NCI-H2081 treated with DMSO at 0.1 percent for 48 hours (cell line): ENCODE measurements around the gene KDM3A.

ENCODE experiments used
- DNase-seq: peaks from one replicate; lab custom pipeline; 2025; lab: John Stamatoyannopoulos, UW

Gene KDM3A

DNA sequence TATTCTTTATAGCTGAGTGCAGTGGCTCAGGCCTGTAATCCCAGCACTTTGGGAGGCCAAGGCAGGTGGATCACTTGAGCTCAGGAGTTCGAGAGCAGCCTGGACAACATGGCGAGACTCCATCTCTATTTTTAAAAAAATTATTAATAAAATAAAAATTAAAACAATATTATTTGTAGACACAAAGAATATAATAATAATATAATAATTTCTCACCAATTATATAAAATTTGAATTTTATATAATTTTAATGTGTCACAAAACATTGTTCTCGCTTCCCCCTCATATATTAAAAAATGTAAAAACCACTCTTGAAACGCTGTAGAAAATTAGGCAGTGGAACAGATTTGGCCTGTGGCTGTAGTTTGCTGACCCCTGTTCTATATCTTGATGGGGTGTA is 5.6 kb upstream of the KDM3A start:
- no peak for DNase-seq

DNA sequence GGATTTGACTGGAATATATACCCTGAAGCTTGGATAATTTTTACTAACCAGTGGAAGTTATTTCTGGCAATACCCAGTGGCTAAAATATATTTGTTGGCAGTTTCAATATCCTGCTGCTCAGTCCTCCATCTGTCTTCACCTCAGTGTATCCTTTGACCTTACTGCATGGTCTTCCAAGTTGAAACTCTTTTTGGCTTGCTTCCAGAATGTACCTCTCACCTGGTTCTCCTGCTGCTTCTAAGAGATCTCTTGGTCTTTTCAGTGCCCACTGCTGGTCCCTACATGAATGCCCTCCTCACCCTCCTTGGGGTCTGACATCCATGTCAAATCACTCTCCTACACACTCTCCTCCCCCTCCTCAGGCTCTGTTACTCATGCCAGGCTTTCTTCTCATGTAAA is 4.8 kb upstream of the KDM3A start:
- DNase-seq: no peak

DNA sequence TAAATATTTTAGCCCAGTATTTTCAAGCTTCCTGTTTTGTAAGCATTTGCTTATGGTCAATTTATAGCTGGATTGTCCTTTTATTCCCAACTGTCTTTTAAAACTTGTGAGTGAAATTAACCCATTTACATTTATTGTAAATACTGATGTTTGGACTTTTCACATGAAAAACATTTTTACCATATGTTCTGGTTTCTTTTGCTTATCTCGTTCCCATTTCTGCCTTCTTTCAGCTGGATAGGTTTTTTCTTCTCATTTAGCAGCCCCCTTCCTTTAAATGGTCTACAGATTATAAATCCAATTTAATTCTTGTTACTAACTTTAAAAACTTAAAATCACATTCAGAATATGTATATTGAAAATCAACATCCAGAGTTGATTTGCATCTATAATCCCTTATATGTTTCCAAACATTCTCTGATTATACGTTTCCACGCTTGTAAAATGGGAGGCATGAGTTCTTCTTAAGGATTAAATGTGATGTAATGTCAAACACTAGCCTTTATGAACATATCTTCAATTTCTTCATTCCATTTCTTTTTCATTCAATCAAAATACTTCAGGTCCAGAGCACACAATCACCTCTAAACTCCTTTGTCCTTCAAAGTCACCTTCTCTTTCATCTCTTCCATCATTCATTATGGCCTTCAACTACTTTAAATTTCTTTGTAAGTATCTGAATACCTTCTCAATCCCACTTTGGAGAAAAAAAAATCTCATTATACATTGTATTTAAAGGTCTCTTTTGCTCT is 1.1 kb upstream of the KDM3A start:
- DNase-seq: no peak

DNA sequence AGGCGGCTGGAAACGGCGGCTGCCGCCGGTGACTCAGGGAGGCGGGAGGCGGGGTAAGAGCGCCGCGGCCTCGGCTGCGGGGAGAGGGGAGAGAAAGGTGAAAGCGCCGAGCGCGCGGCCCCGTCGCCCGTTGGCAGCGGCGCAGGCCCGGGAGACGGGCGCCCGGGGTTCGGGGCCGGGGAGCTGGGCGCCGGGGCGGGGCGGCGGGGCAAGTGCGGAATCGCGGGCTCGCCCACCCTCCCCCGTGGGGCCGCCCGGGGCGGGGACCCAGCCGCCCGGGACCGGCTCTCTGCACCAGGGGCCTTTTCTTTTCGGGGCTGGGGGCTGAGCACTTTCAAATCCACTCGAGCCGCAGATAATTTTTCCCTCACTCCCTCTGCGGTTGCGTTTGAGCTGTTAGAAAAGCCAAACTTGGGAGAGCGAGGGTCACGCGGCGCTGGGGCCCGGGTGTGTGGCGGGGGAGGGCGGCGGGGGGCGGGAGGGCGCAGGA is 266 bp downstream of the KDM3A start:
- DNase-seq: no peak

DNA sequence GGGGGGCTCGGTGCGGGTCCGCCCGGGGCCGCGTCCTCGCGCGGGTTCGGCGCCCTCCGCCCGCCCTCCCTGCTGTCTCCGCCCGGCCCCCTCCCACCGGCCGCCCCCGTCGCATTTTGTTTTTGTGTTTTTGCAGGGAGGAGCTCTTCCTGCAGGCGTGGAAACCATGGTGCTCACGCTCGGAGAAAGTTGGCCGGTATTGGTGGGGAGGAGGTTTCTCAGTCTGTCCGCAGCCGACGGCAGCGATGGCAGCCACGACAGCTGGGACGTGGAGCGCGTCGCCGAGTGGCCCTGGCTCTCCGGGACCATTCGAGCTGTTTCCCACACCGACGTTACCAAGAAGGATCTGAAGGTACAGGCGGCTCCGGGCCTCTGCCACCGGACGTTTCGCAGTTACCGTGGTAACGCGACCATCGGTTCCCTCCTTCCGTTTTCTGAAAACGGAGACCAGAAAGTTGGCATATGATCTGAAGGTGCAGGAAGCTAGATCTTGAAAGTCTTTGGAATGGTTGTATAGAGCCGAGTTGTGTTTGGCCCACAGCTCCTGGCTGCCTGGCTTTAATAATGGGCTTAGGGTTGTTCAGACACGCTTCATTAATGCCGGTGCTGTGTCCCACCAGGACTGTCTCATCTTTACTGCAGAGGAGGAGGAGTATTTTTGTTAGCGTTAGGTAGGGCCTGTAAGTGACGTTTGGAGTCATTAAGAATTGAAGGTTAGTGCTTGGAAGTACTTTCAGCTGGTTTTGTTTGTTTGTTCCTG is 891 bp downstream of the KDM3A start:
- DNase-seq: no peak

DNA sequence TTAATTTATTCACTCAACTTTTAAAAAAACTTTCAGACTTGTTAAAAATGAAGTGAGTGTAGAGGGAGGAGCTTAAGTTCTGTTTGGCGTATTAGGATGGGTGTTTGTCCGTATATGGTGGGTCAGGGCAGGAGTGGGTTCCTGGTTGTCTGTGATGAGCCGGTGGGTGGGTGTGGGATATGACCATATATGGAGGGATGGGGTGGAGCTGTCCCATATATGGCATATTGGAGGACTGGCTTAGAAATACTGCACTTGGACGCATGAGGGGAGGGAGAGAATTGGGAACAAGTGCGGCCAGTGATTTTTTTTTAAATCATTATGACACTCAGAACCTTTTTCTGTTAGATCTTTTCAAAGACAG is 1.5 kb downstream of the KDM3A start:
- DNase-seq: no peak

DNA sequence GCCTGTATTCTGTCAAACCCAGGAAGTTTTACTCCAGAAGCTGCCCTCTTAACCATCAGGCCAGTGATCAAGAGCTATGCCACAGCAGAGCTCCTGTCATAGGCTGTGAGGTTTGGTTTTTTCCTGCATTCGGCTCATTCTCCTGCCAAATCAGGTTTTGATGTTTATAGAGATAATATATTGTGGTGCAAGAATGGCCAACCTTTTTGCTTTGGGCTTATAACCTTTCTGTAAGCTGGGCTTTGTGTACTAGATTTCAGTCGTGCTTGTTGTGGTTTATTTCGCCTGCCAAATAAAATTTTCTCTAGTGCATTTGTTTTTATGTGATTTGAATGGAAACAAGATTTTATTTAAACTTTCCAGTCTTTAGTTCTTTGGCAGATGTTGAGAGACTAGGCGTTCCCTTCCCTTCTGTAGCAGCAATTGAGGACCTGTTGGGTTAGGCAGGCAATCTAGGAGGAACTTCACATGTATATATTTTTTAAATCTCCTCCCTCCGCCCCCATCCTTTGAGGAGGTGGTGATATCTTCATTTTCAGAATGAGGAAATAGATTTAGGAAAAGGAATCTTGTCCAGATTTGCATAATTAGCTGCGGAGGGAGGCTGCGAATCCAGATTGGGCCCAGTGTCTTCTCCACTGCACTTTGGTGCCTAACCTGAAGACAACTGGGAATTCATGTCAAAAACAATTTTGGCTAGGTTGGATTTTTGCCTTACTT is 2.6 kb downstream of the KDM3A start:
- DNase-seq: no peak

DNA sequence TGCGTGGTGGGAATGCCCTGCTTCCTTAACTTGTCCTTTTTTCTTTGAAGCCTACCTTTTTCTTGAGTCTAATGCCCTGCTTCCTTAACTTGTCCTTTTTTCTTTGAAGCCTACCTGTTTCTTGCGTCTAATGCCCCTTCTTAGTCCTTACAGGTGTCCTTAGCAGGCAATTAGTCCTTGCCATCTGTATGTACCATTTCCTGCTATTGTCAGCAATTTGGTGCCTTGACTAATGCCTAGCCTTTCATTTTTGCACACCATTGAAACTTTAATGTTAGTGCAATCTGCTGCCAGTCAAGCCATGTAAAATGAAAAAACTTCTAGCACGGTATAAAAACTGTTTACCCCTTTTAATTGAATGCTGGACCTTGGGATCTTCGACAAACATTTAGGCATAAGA is 4.3 kb downstream of the KDM3A start:
- no peak for DNase-seq

DNA sequence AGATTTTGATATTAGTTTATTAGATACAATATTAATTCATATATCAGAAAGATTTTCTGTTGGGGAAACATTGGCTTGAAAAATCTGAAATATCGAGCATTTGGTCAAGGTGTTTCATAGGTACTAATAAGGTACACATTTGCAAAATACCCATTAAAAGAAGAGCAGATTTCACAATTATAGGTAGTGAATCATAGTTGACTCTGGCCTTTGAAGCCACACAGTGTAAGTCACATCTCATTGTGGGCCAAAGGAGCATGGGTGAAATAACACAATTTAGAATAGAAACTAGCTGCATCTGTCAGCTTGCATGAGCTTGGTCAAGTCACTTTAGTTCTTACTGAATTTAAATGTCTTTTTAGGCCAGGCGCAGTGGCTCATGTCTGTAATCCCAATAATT is 4.9 kb downstream of the KDM3A start:
- no peak for DNase-seq

DNA sequence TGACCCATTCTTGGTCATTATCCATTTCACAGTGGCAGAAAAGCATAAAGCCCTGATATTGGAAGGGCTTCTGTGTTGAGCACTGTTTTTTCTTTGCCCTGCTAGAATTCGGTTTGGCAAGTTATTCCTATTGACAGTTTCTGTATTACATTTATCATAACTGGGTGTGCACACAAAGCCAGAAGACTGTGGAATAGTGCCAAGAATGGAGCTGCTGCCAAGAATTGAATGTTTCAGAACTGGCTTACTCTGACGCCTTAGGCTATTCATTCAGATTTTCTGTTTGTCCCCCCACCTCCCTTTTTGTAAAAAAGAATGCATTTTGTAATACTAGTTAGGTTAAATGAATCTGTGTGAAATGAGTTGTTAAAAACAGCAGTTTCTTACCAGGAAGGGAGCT is 12.7 kb downstream of the KDM3A start:
- DNase-seq: peak; percentile 23

DNA sequence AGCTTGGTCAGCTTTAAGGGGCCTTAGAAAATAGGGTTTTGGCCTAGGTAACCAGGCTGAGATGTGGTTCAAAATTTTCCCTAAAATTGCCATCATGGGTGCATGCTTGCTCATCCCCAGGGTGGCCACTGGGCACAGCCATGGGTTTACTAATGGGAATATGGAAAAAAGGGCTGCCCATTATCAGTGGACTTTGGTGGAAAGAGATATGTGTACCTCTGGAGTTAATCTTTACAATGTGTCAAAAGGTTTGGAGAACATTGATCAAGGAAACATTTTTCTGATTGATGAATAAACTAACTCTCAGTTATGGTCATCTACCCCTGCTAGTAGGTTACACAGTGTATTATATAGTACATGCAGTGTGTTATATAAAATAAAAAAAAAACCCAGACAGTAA is 13.1 kb downstream of the KDM3A start:
- no peak for DNase-seq

DNA sequence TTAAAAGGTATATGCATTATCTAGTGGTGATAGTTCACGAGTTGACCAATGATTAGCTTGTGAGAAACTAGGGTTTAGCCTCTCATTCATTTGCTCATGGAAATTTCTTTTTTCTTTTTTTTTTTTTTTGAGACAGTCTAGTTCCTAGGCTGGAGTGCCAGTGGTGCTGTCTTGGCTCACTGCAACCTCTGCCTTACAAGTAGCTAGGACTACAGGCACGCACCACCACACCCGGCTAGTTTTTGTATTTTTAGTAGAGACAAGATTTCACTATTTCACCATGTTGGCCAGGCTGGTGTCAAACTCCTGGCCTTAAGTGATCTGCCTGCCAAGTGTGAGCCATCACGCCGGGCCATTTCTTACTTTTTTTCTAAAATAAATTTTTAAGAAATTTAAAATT is 14.0 kb downstream of the KDM3A start:
- DNase-seq: no peak

DNA sequence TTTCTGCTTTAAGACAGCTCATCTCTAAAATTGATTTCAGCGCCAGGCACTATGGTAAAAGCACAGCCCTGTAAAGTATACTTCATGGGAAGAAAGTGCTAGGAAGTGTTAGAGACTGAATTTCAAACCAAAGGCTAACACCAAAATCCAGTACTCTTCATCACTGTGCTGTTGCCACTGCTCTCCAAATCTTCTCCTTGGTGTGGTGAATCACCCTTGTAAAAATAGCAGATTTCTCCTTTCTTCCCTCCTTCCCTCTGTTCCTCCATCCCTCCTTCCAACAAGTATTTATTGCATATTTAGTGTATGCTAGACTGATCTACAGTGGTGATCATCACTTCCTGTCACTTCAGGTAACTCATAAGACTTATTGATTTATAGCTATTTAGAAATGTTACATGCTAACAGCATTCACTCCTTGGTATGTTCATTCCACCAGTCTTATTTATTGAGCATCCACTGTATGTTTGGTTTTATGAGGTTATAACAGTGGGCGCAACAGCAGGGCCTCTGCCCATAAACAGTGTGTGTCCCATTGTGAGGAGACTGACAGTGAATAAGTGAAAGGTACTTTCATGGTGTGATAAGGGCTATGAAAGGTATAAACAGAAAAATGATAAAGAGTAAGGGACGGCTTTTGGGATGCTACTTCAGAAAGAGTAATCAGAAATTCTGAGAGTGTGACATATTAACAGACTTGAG is 20.0 kb downstream of the KDM3A start:
- no peak for DNase-seq

DNA sequence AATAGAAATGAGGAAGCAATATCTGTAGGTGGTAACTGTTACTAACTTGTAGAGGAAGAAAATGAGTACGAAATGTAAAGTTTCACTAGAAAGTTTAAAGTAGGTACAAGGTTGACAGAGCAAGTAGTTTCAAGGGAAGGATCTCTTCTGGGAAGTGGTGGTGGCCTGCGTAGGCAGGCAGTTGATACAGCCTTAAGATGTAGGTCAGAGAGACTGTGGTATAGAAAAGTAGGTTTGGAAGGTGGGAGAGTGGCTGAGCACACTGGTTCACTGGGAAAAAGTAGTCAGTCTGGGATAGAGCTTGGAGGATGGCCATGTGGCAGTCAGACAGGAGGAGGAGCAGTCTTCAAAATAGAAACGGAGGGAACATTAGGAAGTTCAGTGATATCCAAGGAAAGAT is 23.5 kb downstream of the KDM3A start:
- DNase-seq: no peak

DNA sequence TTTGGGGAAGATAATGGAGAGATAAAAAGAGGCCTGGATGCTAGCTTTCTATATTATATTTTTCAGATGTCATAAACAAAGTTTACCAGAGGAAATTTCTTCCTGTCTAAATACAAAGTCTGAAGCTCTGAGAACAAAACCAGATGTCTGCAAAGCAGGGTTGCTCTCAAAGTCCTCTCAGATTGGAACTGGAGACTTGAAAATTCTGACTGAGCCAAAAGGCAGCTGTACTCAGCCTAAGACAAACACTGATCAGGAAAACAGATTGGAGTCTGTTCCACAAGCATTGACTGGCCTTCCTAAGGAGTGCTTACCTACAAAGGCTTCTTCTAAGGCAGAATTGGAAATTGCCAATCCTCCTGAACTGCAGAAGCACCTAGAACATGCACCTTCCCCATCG is 25.1 kb downstream of the KDM3A start:
- no peak for DNase-seq

DNA sequence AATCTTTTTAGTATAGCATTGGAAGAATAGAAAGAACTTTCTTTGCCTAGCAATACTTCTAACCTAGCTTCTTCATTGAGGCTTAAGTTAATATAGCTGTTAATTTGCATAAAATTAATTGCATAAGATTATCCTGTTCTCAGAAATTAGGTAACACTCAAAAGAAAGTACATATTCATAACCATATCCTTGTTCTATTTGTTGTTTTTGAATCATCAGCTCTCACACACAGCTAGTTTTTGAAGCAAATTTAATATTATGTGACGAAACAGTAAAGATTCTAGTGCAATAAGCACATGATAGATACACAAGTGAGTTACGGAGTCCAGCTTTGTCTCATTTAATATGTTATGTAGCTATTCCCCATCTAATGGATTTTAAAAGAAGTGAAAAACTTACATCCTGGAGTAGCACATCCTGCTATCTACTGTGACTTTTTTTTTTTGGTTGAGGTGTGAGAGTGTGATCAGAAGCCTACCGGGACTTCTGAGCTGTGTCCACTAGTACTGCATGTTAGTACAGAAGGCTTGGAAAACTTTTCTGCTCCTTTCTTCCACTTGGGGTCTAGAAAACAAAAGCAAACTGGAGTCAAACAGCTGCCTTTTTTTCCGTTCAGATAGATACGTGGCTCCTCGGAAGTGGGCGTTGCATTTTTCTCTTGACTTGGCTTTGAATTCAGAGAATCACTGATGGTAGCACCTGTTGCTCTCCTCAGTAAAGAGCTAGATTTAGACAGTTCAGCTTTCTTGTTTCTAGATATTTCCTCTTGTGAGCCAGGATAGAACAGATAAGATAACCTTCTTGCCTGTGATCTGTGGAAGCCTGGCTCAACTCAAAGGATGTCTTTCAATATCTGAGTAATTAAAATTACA is 27.2 kb downstream of the KDM3A start:
- no peak for DNase-seq

DNA sequence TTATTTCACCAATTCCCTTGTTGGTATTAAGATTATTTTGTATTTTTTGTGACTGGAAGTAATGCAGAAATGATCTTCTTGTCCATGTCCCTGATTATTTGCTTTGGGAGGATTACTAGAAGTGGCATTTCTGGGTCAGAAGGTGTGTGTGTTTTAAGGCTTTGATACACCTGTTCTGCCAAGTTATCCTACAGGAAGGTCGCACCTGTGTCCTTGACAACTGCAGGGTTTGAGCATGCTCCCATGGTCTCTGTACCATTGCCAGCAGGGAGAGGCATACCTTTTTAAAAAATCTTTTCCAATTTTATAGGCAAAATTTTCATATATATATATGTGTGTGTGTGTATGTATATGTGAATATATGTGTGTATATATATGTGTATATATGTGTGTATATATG is 29.7 kb downstream of the KDM3A start:
- no peak for DNase-seq

DNA sequence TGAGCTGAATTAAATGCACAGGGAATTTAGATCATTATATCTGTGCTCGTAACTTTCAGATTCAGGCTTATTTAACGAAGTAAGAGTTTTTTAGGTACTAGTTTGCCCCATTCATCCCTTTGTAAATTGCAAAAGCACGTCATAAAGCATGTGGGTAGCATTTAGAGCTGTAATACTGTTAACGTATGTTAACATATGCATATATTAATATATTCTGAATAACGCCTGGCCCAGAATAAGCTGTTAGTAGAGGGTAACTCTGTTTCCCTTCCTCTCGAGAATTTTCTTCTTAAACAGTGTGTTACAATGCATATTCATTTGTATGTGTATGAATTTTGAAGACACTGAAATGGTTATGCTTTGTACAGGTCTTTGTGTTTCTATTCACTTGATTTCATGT is 30.5 kb downstream of the KDM3A start:
- no peak for DNase-seq

DNA sequence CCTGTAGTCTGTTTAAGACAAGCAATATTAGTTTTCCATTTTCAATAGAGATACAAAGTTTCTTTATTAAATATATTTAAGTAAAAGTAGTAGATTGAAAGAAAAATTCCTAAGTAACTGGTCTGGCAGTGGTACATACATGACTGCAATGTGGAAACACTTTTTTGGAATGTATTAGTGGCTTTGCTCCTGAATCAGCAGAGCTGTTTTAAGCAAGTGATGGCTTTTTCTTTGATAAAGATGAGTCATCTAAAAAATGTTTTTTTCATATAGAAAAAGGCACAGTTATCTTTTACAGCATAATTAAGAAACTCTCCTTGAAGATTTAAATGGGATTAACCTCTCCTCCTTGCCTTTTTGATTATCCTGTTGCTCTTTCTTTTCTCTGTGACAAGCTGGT is 34.9 kb downstream of the KDM3A start:
- no peak for DNase-seq

DNA sequence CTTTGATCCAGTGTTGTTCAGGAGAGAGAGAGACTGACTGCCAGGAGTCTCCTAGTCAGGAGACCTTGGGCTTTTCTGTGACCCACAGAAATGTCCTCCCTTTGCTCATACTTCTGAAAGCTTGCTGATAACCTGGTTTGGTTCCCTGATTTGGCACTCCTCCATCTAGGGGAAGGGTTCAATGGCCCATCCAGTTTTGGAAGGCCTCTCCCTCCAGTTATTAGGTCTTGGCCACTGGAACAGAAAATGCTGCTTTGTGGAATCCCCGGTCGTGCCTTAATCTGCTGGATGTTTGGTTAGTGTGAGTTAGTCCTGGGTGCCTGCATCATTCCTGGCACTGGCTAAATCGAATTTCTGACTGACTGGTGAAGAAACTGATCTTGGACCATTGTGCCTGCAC is 35.7 kb downstream of the KDM3A start:
- DNase-seq: no peak

DNA sequence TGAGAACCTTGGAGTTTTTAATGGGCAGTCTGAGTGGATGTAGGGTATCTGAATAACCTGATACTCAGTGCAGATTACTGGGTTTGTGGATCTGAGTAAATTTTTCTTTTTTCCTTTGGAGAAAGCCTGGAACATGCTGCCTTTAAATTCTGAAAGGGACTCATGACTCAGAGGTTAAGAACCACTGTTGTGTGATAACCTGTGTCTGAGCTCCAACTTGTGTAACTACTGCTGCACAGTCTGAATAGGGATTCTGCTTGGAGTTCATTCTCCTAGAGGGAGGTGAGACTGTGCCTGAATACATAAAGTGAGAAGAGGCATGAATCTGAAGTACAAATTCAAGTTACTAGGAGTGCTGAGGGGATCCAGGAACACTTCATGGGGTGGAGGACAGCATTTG is 36.2 kb downstream of the KDM3A start:
- DNase-seq: no peak
